HFF-Myc (cell line): ENCODE results near the gene AKAP3.

ENCODE experiments used
- DNase-seq: peaks from one replicate; pipeline ENCODE4 v3.0.0-alpha.2; 2011; ENCODE audit warnings: low read depth; ENCODE audit errors: extremely low read depth
- H3K4me3 ChIP-seq: replicated peaks from 2 replicates; pipeline ENCODE4 v1.5.1; 2011; ENCODE audit warnings: low read depth, mild to moderate bottlenecking, control low read depth, low read length
- CTCF ChIP-seq: IDR thresholded peaks from 2 replicates; pipeline ENCODE4 v1.5.1; 2012; ENCODE audit warnings: mild to moderate bottlenecking, low read depth, low read length, control low read depth; ENCODE audit errors: missing control alignments

AKAP3 gene

GRCh38 chr12:4588916-4589315 lies 59.9 kb downstream of the AKAP3 start:
- TF ChIP-seq CTCF = no peak
- H3K4me3 ChIP-seq = no peak overlapping the region
- DNase-seq = no peak

GRCh38 chr12:4587108-4587507 lies 61.7 kb downstream of the AKAP3 start:
- no peak overlapping the region for H3K4me3 ChIP-seq
- DNase-seq = no peak
- no peak for TF ChIP-seq CTCF

- no peak for DNase-seq
- no peak for TF ChIP-seq CTCF
- H3K4me3 ChIP-seq = no peak overlapping the region
Measured at GRCh38 chr12:4586500-4586899, 62.4 kb downstream of the AKAP3 start.

DNA sequence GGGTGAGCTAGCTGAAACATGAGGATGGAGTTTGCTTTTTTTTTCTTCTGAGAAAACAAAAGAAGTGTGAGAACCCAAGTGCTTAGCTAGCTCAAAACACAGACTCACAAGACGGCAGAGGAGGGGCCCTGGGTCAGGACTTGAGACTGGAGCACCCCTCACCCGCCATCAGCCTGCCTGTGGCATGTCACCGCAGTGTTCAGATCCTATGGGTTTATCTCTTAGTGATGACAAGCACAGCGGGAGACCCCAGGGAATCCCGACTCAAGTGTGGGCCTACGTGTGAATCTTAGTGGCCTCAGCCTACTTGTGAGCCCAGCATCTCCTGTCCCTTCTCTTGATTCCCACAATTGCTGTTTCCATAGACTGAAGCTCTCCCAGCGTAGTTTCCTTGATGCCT lies 64.0 kb downstream of the AKAP3 start:
- DNase-seq = no peak
- H3K4me3 ChIP-seq = no peak overlapping the region
- no peak for TF ChIP-seq CTCF

DNA sequence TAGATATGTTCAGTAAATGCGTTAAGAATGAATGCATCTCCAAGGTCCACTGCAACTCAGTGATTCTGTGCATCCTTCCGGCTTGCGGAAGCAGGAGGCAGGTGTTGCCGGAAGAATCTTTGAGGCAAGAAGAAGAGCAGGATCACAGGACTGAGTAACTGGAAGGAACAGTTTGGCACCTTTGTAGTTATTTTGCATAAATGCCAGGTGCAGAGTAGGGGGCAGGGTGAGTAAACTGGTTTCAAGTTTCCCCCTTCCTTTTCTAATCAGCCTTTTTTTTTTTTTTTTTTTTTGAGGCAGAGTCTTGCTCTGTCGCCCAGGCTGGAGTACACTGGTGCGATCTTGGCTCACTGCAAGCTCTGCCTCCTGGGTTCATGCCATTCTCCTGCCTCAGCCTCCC lies 64.6 kb downstream of the AKAP3 start:
- DNase-seq = no peak
- TF ChIP-seq CTCF = no peak
- no peak overlapping the region for H3K4me3 ChIP-seq

- TF ChIP-seq CTCF = no peak
- no peak for DNase-seq
- H3K4me3 ChIP-seq = no peak overlapping the region
Measured at GRCh38 chr12:4580281-4580688, 68.6 kb downstream of the AKAP3 start.

DNA sequence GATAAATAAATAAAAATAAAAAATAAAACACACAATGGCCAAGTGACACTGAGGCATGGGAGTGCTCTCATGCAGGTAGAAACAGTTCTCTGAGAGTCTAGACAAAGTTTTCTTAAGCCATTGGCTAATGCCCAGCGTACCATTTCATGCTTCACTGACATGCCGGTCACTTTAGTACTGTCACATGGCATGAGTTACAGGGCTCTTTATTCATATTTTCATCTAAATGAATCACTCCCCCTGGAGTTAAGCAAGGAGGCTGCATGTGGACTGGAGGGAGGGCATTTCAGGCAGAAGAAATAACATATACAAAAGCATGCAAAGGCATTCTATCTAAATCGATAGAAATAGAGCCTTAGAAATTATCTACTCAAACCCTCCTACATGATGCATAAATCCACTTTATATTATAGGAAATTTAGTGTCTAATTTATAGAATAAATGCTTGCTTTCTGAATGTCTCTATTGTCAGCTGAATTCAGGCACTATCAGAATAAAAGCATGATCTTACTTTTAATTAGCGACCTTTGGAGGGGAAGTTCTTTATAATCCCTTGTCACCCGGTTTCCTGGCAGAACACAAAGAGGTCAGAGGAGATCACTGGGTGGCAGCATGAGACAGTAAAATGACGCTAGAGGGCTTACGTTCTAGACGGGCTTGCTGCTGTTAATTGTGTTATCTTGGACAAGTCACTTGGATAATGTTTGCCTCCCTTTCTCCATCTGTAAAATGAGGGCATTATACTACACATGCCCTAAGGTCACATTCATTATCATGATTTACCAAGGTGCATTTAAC lies 69.3 kb downstream of the AKAP3 start:
- TF ChIP-seq CTCF = no peak
- H3K4me3 ChIP-seq = no peak overlapping the region
- no peak for DNase-seq
